Muscle of arm (tissue), 12 donors: ENCODE results near the gene SIGLEC11. TPM values are rescaled to one million over a fixed set of nuclear protein-coding genes. Genes with fewer than 3 reads are reported as not detected.
"Not testable (repeated sequence)": the region's sequence is repeated elsewhere in the genome, so short reads cannot be mapped to it uniquely, and the experiment has no call there.

Experiments used
- DNase-seq: peaks from one replicate; pipeline ENCODE4 v3.0.0-alpha.2; 2013
- polyA plus RNA-seq, 12 donors: library from polyadenylated mRNA; unstranded; fragments of 120-200 nt; gene quantifications; one replicate each; pipeline ENCODE4 v1.2.1, GENCODE V29; 2013; ENCODE audit not compliant: insufficient read length in 12 of 12

The SIGLEC11 gene
- polyA plus RNA-seq, 12 donors, result 0.48 to 5.5 (median 0.77) TPM; not detected in 1

- DNase-seq, result no peak
Measured at GRCh38 chr19:49927526-49928264, 33.3 kb downstream of the SIGLEC11 start.

GRCh38 chr19:49926515-49926914, 34.5 kb downstream of the SIGLEC11 start:
- no peak for DNase-seq

DNA sequence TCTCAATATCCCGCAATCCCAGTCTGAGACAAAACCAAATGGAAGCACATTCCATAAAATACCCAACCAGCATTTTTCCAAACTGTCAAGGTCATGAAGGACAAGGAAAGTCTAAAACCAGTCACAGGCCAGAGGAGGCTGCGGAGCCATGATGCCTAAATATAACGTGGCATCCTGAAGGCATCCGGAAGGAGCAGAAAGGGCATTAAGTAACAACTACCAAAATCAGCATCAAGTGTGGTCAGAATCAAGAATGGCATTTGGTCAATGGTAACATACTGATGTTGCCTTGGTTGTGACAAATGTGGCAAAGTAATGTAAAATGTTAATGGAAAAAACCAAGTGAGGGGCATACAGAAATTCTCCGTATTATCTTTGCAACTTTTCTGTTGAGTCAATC, 35.5 kb downstream of the SIGLEC11 start:
- no peak for DNase-seq

- not testable (repeated sequence) for DNase-seq
Measured at GRCh38 chr19:49924881-49925210, 36.1 kb downstream of the SIGLEC11 start.

GRCh38 chr19:49924004-49924880, 36.7 kb downstream of the SIGLEC11 start:
- DNase-seq, result no peak

- DNase-seq, result no peak
Measured at GRCh38 chr19:49923055-49924003, 37.6 kb downstream of the SIGLEC11 start.

- no peak for DNase-seq
Measured at GRCh38 chr19:49921871-49922795, 38.8 kb downstream of the SIGLEC11 start.

GRCh38 chr19:49920624-49921363, 40.2 kb downstream of the SIGLEC11 start:
- DNase-seq, result no peak

- no peak for DNase-seq
Measured at GRCh38 chr19:49918089-49918488, 42.9 kb downstream of the SIGLEC11 start.

GRCh38 chr19:49916839-49917733, 43.9 kb downstream of the SIGLEC11 start:
- DNase-seq, result no peak

DNA sequence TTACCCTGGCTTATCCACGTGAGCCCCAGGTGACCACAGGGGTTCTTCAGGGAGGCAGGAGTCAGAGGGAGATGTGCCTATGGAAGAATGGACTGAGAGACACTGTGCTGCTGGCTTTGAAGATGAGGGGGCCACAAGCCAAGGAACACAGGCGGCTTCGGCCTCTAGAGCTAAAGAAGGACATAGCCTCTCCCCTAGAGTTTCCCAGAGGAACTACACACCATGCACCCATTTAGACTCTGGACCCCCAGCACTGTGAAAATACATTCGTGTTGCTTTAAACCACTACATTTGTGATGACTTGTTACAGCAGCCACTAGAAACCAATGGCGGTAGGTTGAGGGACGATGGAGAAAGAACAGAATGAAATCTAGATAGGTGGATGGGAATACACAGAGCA, 45.7 kb downstream of the SIGLEC11 start:
- DNase-seq, result no peak

- no peak for DNase-seq
Measured at GRCh38 chr19:49913720-49914119, 47.3 kb downstream of the SIGLEC11 start.

DNA sequence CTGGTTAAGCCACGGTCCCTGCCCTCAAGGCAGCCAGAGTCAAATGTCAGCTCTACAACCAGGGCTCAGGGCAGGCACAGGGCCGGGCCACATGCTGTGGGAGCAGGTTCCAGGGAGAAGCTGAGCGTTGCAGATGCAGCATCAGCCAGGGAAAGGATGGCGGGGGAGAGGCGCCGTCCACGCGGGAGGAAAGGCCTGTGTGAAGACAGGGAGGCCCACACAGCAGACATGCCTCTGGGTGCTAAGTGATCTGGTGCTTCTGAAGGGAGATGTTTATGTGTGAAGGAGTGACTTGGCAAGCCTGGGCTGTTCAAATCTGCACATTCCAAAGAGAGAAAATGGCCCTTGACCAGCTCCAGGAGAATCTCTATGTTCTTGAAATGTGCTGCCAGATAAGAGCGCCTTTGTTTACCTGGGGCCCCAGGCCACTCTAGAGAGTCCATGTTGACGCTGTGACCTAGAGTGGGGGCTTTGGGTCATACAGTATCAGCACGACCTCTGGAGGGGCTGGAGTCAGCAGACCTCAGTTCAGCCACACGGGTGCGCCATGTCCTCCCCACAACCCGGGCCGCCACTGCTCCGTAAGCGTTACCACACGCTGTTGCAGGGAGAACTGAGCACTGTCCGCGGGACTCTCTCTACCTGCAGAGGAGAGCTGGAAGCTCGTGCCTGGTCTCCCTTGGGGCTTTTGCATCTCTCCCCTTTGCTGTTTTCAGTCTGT, 47.8 kb downstream of the SIGLEC11 start:
- DNase-seq, result no peak

GRCh38 chr19:49911381-49912145, 49.4 kb downstream of the SIGLEC11 start:
- DNase-seq, result no peak

GRCh38 chr19:49910179-49910578, 50.8 kb downstream of the SIGLEC11 start:
- DNase-seq, result no peak

GRCh38 chr19:49908480-49909420, 52.2 kb downstream of the SIGLEC11 start:
- no peak for DNase-seq
